Astrocyte of the cerebellum (primary cell): Measurements from ENCODE around the gene TRABD2B.

Source experiments
- DNase-seq: peaks from one replicate; pipeline ENCODE4 v3.0.0-alpha.2; 2011; ENCODE audit warnings: low read depth
- H3K4me3 ChIP-seq: 2 replicates; pipeline ENCODE4 v1.5.1; 2011; ENCODE audit warnings: mild to moderate bottlenecking, low read depth, low read length, moderate library complexity
- in situ Hi-C: cut with HindIII; loops from 2 replicates; pipeline ENCODE4 v1.10.0; 2017; ENCODE audit warnings: low sequenced_read_pairs
- TF ChIP-seq, protein P1 (sequence below): IDR thresholded peaks from 2 replicates; pipeline ENCODE4 v1.5.1; 2012; ENCODE audit warnings: low read length, low read depth, moderate library complexity, mild to moderate bottlenecking; ENCODE audit errors: missing control alignments

TRABD2B gene

DNA sequence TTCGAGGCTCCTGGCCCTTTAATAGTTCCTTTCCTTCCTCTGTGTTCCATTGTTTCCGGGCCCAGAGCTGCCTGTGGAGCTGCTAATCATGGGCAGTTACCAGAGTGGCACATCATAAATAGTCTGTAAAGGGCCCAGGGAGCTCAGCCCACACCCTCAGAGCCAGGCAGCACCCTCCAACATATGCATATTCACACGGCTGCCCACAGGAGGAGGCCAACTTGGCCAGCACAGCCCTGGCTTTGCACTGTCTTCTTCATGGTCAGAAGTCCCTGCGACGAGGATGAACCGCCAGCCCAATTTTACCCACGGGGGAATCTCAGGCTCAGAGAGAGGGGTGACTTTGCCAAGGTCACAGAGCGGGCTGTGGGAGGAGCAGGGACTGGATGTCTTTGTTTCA is 172.5 kb downstream of the TRABD2B start:
- H3K4me3 ChIP-seq, result no peak overlapping the region
- no peak for DNase-seq
- in situ Hi-C loops, result no loop called here
- TF ChIP-seq, protein P1, sequence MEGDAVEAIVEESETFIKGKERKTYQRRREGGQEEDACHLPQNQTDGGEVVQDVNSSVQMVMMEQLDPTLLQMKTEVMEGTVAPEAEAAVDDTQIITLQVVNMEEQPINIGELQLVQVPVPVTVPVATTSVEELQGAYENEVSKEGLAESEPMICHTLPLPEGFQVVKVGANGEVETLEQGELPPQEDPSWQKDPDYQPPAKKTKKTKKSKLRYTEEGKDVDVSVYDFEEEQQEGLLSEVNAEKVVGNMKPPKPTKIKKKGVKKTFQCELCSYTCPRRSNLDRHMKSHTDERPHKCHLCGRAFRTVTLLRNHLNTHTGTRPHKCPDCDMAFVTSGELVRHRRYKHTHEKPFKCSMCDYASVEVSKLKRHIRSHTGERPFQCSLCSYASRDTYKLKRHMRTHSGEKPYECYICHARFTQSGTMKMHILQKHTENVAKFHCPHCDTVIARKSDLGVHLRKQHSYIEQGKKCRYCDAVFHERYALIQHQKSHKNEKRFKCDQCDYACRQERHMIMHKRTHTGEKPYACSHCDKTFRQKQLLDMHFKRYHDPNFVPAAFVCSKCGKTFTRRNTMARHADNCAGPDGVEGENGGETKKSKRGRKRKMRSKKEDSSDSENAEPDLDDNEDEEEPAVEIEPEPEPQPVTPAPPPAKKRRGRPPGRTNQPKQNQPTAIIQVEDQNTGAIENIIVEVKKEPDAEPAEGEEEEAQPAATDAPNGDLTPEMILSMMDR, result no peak

DNA sequence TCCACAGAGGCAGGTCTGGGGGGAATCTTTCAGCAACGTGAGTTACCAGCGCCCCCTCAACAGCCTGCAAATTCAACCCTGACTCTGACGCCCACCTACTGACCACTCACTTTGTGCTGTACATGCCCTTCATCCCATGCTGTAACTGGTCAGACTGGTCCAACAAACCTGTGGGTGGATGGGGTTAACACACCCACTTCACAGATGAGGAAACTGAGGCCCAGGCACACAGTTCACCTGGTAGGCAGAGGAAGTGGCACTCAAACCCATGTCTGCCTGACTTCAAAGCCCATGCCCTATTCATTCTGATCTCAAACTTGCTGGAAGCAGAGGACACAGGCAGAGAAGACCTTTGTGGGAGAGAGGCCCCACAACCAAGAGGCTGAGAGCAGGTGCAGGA is 172.9 kb downstream of the TRABD2B start:
- TF ChIP-seq, protein P1, result no peak
- in situ Hi-C loops, result no loop called here
- no peak for DNase-seq
- H3K4me3 ChIP-seq, result no peak overlapping the region

DNA sequence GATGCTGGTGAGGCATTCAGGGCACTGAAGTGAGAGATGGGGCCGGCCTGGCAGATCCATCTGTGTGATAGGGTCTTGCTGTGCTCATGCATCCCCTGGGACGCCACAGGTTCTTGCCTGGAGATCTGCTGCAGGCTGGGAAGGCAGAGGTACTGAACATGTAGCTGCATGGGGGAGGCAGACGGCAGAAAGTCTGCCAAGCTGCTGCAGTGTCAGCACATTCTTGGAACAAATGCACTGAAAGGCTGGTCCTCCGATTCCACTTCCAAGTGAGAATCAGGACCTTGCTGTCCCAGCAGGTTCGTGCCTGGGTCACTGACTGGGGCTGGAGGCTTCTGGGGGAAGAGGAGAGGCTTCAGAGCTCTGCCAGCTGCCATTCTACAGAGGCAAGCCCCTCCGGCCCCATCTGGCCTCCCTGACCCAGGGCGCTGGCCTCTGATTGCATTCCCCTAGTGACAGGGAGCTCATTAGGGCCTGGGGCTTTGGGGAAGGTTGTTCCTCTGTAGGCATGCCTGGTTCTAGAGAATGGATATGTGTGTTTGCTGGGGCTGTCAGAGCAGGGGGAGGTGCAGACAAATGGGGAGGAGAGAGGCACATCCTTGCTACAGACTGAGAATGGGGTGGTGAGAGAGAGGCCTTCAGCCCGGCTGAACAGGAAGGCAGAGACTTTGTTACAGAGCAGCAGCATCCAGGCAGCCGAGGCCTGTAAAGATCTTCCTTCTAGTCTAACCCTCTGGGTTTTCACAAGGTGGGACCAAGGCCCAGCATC is 174.0 kb downstream of the TRABD2B start:
- in situ Hi-C loops, result no loop called here
- H3K4me3 ChIP-seq, result no peak overlapping the region
- TF ChIP-seq, protein P1, result no peak
- DNase-seq, result no peak

DNA sequence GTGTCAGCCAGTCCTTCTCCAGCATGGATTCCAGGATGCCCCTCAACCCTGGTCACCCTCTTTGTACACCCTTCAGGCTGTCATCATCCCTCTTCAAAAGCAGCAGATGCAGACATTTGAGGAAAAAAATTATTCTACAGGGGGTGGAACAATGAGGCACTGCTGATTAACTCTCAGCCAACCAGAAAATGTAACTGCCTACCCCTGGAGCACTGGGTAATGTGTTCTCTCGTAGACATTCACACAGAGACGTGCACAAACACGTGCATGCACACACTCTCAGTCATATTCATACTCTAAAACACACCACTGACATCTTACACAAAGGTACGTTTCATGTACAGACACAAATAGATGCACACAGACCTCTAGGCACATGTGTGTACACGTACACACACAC is 175.4 kb downstream of the TRABD2B start:
- in situ Hi-C loops, result no loop called here
- no peak for DNase-seq
- no peak overlapping the region for H3K4me3 ChIP-seq
- TF ChIP-seq, protein P1, result no peak

DNA sequence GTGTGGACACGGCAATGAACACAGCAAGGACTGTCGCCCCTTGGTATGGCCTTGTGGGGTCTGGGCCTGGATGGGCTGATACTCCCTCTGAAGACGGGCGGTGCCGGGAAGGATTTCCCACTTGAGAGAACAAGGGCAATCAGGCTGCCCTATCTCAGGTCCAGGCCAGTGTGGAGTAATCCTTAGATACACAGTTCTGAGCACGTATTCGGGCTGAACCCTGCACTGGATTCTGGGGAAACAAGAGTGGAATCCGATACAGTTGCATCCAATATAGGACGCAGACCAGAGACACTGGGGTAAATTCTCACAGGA is 177.7 kb downstream of the TRABD2B start:
- in situ Hi-C loops, result no loop called here
- TF ChIP-seq, protein P1, result no peak
- DNase-seq, result no peak
- no peak overlapping the region for H3K4me3 ChIP-seq

DNA sequence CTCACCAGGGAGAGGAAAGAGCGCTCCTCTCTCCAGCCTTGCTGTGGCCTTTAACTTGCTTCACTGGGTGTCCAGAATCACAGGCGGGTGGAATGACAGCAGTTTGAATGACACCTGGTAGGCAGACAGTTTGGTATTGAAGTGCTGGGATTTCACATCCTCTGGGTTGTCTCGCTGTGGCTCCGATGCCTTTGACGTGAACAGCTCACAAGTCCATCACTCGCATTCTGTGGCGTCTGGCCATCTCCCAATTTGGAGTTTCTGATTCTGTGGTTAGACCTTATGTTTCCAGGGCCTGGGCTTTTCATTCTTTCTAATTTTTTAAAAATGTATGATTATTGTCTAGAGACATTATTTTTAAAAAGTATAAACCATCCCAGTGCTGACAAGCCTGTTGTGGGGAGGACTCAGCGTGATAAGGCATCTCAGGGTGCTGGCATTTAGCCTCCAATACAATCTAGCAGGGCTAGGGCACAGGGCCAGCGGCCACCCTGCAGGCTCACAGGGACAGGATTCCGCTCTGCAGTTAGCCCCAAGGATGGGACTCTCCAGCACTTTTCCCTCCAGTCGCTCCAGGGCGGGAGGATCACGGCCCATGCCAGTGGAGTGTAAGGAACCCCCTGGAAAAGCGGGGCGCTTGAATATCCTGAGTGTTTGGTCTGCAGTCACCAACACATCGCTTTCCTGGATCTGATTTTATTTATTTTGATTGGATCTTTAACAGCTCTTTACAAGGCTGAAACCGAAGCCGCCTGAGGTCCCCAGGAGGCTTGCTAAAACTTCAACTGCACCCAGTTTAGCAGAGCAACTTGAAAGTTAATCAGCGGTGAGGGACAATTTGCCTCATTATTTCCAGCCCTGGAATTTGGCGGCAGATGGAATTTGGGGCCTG is 178.3 kb downstream of the TRABD2B start:
- H3K4me3 ChIP-seq, result no peak overlapping the region
- TF ChIP-seq, protein P1, result no peak
- in situ Hi-C loops, result no loop called here
- peak; percentile 29 for DNase-seq
